ENCODE data around the gene PLA2G4B.

PLA2G4B gene

GRCh38 chr15:41857316-41857715, 18.7 kb downstream of the PLA2G4B start:
- Histone ChIP-seq H3K27ac (ENCODE audit: poor library complexity, severe bottlenecking) (no peak overlapping the region), H3K4me3 (ENCODE audit: severe bottlenecking) (no peak overlapping the region), H3K9me3 (ENCODE audit: severe bottlenecking) (no peaks in the 10 kb centered on the region), H3K27me3 (ENCODE audit: insufficient read depth, poor library complexity, severe bottlenecking) (no peaks in the 10 kb centered on the region), H3K36me3 (ENCODE audit: low read depth) (no peaks in the 10 kb centered on the region), H3K4me1 (ENCODE audit: insufficient read depth, poor library complexity, severe bottlenecking) (no peaks in the 10 kb centered on the region)
- ATAC-seq (ENCODE audit: low read depth): no peak
- DNase-seq (ENCODE audit: low spot score): no peak
- TF ChIP-seq, protein P1, sequence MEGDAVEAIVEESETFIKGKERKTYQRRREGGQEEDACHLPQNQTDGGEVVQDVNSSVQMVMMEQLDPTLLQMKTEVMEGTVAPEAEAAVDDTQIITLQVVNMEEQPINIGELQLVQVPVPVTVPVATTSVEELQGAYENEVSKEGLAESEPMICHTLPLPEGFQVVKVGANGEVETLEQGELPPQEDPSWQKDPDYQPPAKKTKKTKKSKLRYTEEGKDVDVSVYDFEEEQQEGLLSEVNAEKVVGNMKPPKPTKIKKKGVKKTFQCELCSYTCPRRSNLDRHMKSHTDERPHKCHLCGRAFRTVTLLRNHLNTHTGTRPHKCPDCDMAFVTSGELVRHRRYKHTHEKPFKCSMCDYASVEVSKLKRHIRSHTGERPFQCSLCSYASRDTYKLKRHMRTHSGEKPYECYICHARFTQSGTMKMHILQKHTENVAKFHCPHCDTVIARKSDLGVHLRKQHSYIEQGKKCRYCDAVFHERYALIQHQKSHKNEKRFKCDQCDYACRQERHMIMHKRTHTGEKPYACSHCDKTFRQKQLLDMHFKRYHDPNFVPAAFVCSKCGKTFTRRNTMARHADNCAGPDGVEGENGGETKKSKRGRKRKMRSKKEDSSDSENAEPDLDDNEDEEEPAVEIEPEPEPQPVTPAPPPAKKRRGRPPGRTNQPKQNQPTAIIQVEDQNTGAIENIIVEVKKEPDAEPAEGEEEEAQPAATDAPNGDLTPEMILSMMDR (IDR thresholded peaks at IDR 0.05; ENCODE audit: poor library complexity, severe bottlenecking): no peak

DNA sequence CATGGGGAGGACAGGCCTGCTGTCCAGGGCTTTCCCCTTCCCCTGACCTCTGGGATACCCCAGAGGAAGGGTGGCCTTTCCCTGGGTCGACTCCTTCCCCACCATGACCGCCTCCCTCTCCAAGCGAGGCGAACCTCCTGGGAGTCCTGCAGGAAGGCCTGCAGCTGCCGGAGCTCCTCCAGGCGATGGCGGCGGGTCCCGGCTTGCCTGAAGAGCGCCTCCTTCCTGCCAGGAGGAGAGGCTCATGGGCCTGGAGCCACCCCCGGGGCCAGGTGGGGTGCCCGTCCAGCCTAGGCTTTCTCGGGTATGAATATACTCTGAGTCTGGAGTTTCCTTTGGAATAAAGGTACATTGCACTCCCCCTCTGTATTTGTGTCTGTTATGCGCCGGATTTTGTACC, 20.1 kb downstream of the PLA2G4B start:
- TF ChIP-seq, protein P1 (IDR thresholded peaks at IDR 0.05; ENCODE audit: poor library complexity, severe bottlenecking): no peak
- H3K36me3 ChIP-seq (ENCODE audit: low read depth): no peaks in the 10 kb centered on the region
- H3K27ac ChIP-seq (ENCODE audit: poor library complexity, severe bottlenecking): no peak overlapping the region
- ATAC-seq (ENCODE audit: low read depth): no peak
- H3K9me3 ChIP-seq (ENCODE audit: severe bottlenecking): no peaks in the 10 kb centered on the region
- H3K4me1 ChIP-seq (ENCODE audit: insufficient read depth, poor library complexity, severe bottlenecking): no peaks in the 10 kb centered on the region
- no peaks in the 10 kb centered on the region for H3K27me3 ChIP-seq (ENCODE audit: insufficient read depth, poor library complexity, severe bottlenecking)
- H3K4me3 ChIP-seq (ENCODE audit: severe bottlenecking): no peak overlapping the region
- no peak for DNase-seq (ENCODE audit: low spot score)

GRCh38 chr15:41860049-41860828, 21.6 kb downstream of the PLA2G4B start:
- no peak for ATAC-seq (ENCODE audit: low read depth)
- TF ChIP-seq, protein P1 (IDR thresholded peaks at IDR 0.05; ENCODE audit: poor library complexity, severe bottlenecking): no peak
- no peaks in the 10 kb centered on the region for H3K36me3 ChIP-seq (ENCODE audit: low read depth)
- H3K27me3 ChIP-seq (ENCODE audit: insufficient read depth, poor library complexity, severe bottlenecking): no peaks in the 10 kb centered on the region
- H3K4me3 ChIP-seq (ENCODE audit: severe bottlenecking): no peak overlapping the region
- no peaks in the 10 kb centered on the region for H3K4me1 ChIP-seq (ENCODE audit: insufficient read depth, poor library complexity, severe bottlenecking)
- H3K9me3 ChIP-seq (ENCODE audit: severe bottlenecking): no peaks in the 10 kb centered on the region
- no peak for DNase-seq (ENCODE audit: low spot score)
- no peak overlapping the region for H3K27ac ChIP-seq (ENCODE audit: poor library complexity, severe bottlenecking)

GRCh38 chr15:41861736-41862356, 23.2 kb downstream of the PLA2G4B start:
- Histone ChIP-seq H3K9me3 (ENCODE audit: severe bottlenecking) (no peaks in the 10 kb centered on the region), H3K4me1 (ENCODE audit: insufficient read depth, poor library complexity, severe bottlenecking) (no peaks in the 10 kb centered on the region), H3K27me3 (ENCODE audit: insufficient read depth, poor library complexity, severe bottlenecking) (no peaks in the 10 kb centered on the region), H3K4me3 (ENCODE audit: severe bottlenecking) (no peak overlapping the region), H3K36me3 (ENCODE audit: low read depth) (no peaks in the 10 kb centered on the region), H3K27ac (ENCODE audit: poor library complexity, severe bottlenecking) (no peak overlapping the region)
- ATAC-seq (ENCODE audit: low read depth) (no peak), DNase-seq (ENCODE audit: low spot score) (no peak)
- TF ChIP-seq, protein P1 (IDR thresholded peaks at IDR 0.05; ENCODE audit: poor library complexity, severe bottlenecking): no peak

Measured in RWPE2 (cell line).